ENCODE results near the gene SLX4IP.

DNA sequence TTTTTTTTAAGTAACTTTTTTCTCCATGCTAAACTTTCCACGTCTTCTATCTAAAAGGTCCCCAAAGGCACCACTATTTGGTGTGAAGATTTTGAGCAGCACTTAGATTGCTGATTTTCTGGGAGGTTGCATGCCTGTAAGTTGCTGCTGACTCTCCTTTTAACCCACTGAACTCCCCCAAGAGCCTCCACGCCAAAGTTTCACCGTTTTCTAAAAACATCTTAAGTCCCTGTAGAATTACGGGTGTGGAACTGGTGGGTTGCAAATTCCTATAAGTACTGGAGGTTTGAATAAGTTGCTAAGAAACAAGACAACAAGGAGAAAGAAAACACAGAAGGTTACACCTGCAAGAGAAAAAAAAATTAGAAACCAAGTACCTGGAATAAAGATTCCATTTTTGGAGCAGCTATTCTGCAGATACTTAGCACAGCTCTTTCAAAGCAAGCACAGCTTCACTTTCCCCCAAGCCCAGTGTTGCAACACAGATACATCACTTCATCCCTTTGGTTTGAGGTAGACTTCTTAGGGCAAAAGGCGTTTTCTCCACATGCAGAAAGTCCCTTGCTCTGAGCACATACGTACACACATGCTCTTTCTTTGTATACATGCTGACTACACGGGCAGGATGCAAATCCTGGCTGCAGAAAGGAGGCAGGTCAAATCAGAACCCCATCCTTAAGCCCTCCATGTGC, 233.7 kb downstream of the SLX4IP start:
- TF ChIP-seq CREB1 (CRISPR knock-in tag; IDR thresholded peaks at IDR 0.05) (no peak), GABPB1 (CRISPR knock-in tag; IDR thresholded peaks at IDR 0.05) (no peak), NR3C1 (CRISPR knock-in tag; conservative IDR thresholded peaks at IDR 0.05; ENCODE audit: low read depth) (no peak), NFE2L1 (CRISPR knock-in tag; IDR thresholded peaks at IDR 0.05) (no peak), ELF4 (CRISPR knock-in tag; IDR thresholded peaks at IDR 0.05; ENCODE audit: low read depth) (no peak), RELA (CRISPR knock-in tag; IDR thresholded peaks at IDR 0.05; ENCODE audit: borderline replicate concordance) (no peak), ZNF423 (CRISPR knock-in tag; IDR thresholded peaks at IDR 0.05) (no peak), NR1H2 (CRISPR knock-in tag; IDR thresholded peaks at IDR 0.05) (no peak), NR2C2 (CRISPR knock-in tag; IDR thresholded peaks at IDR 0.05) (no peak), FOXP1 (CRISPR knock-in tag; IDR thresholded peaks at IDR 0.05; ENCODE audit: borderline replicate concordance) (no peak)
- TF ChIP-seq, protein P1, sequence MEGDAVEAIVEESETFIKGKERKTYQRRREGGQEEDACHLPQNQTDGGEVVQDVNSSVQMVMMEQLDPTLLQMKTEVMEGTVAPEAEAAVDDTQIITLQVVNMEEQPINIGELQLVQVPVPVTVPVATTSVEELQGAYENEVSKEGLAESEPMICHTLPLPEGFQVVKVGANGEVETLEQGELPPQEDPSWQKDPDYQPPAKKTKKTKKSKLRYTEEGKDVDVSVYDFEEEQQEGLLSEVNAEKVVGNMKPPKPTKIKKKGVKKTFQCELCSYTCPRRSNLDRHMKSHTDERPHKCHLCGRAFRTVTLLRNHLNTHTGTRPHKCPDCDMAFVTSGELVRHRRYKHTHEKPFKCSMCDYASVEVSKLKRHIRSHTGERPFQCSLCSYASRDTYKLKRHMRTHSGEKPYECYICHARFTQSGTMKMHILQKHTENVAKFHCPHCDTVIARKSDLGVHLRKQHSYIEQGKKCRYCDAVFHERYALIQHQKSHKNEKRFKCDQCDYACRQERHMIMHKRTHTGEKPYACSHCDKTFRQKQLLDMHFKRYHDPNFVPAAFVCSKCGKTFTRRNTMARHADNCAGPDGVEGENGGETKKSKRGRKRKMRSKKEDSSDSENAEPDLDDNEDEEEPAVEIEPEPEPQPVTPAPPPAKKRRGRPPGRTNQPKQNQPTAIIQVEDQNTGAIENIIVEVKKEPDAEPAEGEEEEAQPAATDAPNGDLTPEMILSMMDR (IDR thresholded peaks at IDR 0.05), result no peak
- TF ChIP-seq, protein P2, sequence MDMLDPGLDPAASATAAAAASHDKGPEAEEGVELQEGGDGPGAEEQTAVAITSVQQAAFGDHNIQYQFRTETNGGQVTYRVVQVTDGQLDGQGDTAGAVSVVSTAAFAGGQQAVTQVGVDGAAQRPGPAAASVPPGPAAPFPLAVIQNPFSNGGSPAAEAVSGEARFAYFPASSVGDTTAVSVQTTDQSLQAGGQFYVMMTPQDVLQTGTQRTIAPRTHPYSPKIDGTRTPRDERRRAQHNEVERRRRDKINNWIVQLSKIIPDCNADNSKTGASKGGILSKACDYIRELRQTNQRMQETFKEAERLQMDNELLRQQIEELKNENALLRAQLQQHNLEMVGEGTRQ (CRISPR knock-in tag; IDR thresholded peaks at IDR 0.05), result no peak
- TF ChIP-seq, protein P3, sequence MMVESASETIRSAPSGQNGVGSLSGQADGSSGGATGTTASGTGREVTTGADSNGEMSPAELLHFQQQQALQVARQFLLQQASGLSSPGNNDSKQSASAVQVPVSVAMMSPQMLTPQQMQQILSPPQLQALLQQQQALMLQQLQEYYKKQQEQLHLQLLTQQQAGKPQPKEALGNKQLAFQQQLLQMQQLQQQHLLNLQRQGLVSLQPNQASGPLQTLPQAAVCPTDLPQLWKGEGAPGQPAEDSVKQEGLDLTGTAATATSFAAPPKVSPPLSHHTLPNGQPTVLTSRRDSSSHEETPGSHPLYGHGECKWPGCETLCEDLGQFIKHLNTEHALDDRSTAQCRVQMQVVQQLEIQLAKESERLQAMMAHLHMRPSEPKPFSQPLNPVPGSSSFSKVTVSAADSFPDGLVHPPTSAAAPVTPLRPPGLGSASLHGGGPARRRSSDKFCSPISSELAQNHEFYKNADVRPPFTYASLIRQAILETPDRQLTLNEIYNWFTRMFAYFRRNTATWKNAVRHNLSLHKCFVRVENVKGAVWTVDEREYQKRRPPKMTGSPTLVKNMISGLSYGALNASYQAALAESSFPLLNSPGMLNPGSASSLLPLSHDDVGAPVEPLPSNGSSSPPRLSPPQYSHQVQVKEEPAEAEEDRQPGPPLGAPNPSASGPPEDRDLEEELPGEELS (CRISPR knock-in tag; IDR thresholded peaks at IDR 0.05), result no peak

Measured in WTC11 (cell line).